K562 (cell line): Measurements from ENCODE around the gene FGF1. TPM values are rescaled to one million over a fixed set of nuclear protein-coding genes. Genes with fewer than 3 reads are reported as not detected.
A peak's percentile ranks its signal among the peaks of the same experiment; 100 is the strongest.

ENCODE experiments used
- BRF1 ChIP-seq: IDR thresholded peaks from 3 replicates; pipeline ENCODE4 v1.6.1; 2011; ENCODE audit warnings: borderline replicate concordance, mild to moderate bottlenecking; ENCODE audit not compliant: insufficient read length; ENCODE audit errors: extremely low read depth
- CREB1 ChIP-seq, 2 experiments: sonication (generic) in 1 of 2; formaldehyde crosslinking in 1 of 2; IDR thresholded peaks; 2 replicates each; pipeline versions ENCODE4 v1.6.1 to v1.8.0; 2012 to 2022; ENCODE audit warnings: inconsistent platforms in 1 of 2, mild to moderate bottlenecking in 1 of 2, missing genetic modification reagents in 1 of 2, moderate library complexity in 1 of 2
- HDAC1 ChIP-seq, 2 experiments: fragments of 450-650 bp; IDR thresholded peaks; 2 replicates each; pipeline ENCODE4 v1.6.1; 2016 to 2017; ENCODE audit warnings: inconsistent platforms in 1 of 2, mild to moderate bottlenecking in 1 of 2, moderate library complexity in 1 of 2
- HOXB6 ChIP-seq: fragments of 250-450 bp; sonication (Bioruptor Pico); IDR thresholded peaks from 2 replicates; pipeline ENCODE4 v1.5.1; 2022; ENCODE audit warnings: mild to moderate bottlenecking, borderline replicate concordance
- IRF2 ChIP-seq: sonication (generic); formaldehyde crosslinking; IDR thresholded peaks from 2 replicates; pipeline ENCODE4 v1.8.1; 2022; ENCODE audit warnings: mild to moderate bottlenecking, missing genetic modification reagents
- KLF16 ChIP-seq: IDR thresholded peaks from 2 replicates; pipeline ENCODE4 v1.6.1; 2016; ENCODE audit warnings: antibody characterized with exemption
- MTA3 ChIP-seq: fragments of 450-650 bp; formaldehyde crosslinking; IDR thresholded peaks from 2 replicates; pipeline ENCODE4 v1.6.1; 2017; ENCODE audit warnings: mild to moderate bottlenecking, borderline replicate concordance
- NR2C2 ChIP-seq, 2 experiments: fragments of 200-800 bp in 1 of 2; sonication (Bioruptor generic) in 1 of 2; sonication (generic) in 1 of 2; formaldehyde crosslinking in 1 of 2; IDR thresholded peaks; 2 replicates each; pipeline versions ENCODE4 v1.6.1 to v1.8.0; 2016 to 2022; ENCODE audit warnings: mild to moderate bottlenecking in 1 of 2, missing compliant biosample characterization in 1 of 2, missing genetic modification characterization in 1 of 2, missing genetic modification reagents in 1 of 2
- POLR2A ChIP-seq: fragments of 450-650 bp; conservative IDR thresholded peaks from 2 replicates; pipeline ENCODE4 v1.6.1; 2016
- POLR2AphosphoS2 ChIP-seq: IDR thresholded peaks from 2 replicates; pipeline ENCODE4 v1.6.1; 2012; ENCODE audit warnings: low read length, improper control_type of control experiment
- RAD21 ChIP-seq, 2 experiments: fragments of 250-450 bp in 1 of 2; fragments of 450-650 bp in 1 of 2; sonication (Bioruptor Pico) in 1 of 2; formaldehyde crosslinking in 1 of 2; IDR thresholded peaks in 1 of 2; conservative IDR thresholded peaks in 1 of 2; 2 replicates each; pipeline versions ENCODE4 v1.4.0 to v1.8.0; 2020 to 2022; ENCODE audit warnings: mild to moderate bottlenecking in 2 of 2, moderate library complexity in 1 of 2
- RB1 ChIP-seq: fragments of 450-650 bp; IDR thresholded peaks from 2 replicates; pipeline ENCODE4 v1.6.1; 2017; ENCODE audit warnings: low read depth, mild to moderate bottlenecking
- RBM17 ChIP-seq: fragments of 200-400 bp; formaldehyde crosslinking; IDR thresholded peaks from 2 replicates; pipeline ENCODE4 v1.6.1; 2017; ENCODE audit warnings: low read depth, mild to moderate bottlenecking, low read length, borderline replicate concordance
- TFAM ChIP-seq: fragments of 250-450 bp; sonication (Bioruptor Pico); conservative IDR thresholded peaks from 2 replicates; pipeline ENCODE4 v1.5.0; 2021; ENCODE audit warnings: mild to moderate bottlenecking, moderate library complexity
- ZFPM2 ChIP-seq: fragments of 250-450 bp; sonication (Bioruptor Pico); IDR thresholded peaks from 2 replicates; pipeline ENCODE4 v1.5.1; 2022; ENCODE audit warnings: mild to moderate bottlenecking
- ZNF133 ChIP-seq: fragments of 250-450 bp; sonication (Bioruptor Pico); IDR thresholded peaks from 2 replicates; pipeline ENCODE4 v1.4.0; 2020; ENCODE audit warnings: mild to moderate bottlenecking
- ZNF354B ChIP-seq: fragments of 250-450 bp; sonication (Bioruptor Pico); IDR thresholded peaks from 2 replicates; pipeline ENCODE4 v1.4.0; 2020
- ZNF444 ChIP-seq: fragments of 250-450 bp; sonication (Bioruptor Pico); IDR thresholded peaks from 2 replicates; pipeline ENCODE4 v1.4.0; 2020; ENCODE audit warnings: mild to moderate bottlenecking, moderate library complexity
- polyA plus RNA-seq, 8 experiments: library from polyadenylated mRNA; depleted of rRNA in 4 of 8; stranded (reverse) in 5 of 8; unstranded in 3 of 8; fragments of >200 nt; fragmentation: Nextera tagmentation in 2 of 8; fragmentation: Illumina TruSeq in 1 of 8; extraction: Ambion mirVana in 2 of 8; extraction: Trizol in 1 of 8; gene quantifications; 2 replicates each; pipeline versions ENCODE4 v1.2.1 to v1.2.3, GENCODE V29; 2011 to 2014; ENCODE audit warnings: inconsistent platforms in 1 of 8, missing spikeins in 1 of 8
- total RNA-seq, 7 experiments: library from RNA; depleted of rRNA in 6 of 7; stranded (reverse); fragments of >200 nt in 6 of 7; fragmentation: Illumina TruSeq in 2 of 7; extraction: Trizol in 2 of 7; gene quantifications; 2 replicates each; pipeline versions ENCODE4 v1.2.1 to v1.2.3, GENCODE V29; 2011 to 2021; ENCODE audit warnings: low replicate concordance in 1 of 7
- TF ChIP-seq, protein P1 (sequence below): fragments of 450-650 bp; IDR thresholded peaks from 2 replicates; pipeline ENCODE4 v1.7.1; 2018; ENCODE audit warnings: mild to moderate bottlenecking, low read depth; ENCODE audit not compliant: partially characterized antibody
- TF ChIP-seq, protein P2 (sequence below): fragments of 250-450 bp; sonication (Bioruptor Pico); IDR thresholded peaks from 2 replicates; pipeline ENCODE4 v1.5.0; 2021
- TF ChIP-seq, protein P3 (sequence below): fragments of 450-650 bp; IDR thresholded peaks from 2 replicates; pipeline ENCODE4 v1.6.1; 2017; ENCODE audit warnings: antibody characterized with exemption
- TF ChIP-seq, protein P4 (sequence below): sonication (generic); formaldehyde crosslinking; IDR thresholded peaks from 2 replicates; pipeline ENCODE4 v1.8.1; 2023; ENCODE audit warnings: mild to moderate bottlenecking, missing genetic modification reagents

FGF1 gene
- total and polyA plus RNA-seq, 9 of the 15 experiments (the other 6 are each of a cell fraction or from before 2014, with no cell fraction given), result not detected

DNA sequence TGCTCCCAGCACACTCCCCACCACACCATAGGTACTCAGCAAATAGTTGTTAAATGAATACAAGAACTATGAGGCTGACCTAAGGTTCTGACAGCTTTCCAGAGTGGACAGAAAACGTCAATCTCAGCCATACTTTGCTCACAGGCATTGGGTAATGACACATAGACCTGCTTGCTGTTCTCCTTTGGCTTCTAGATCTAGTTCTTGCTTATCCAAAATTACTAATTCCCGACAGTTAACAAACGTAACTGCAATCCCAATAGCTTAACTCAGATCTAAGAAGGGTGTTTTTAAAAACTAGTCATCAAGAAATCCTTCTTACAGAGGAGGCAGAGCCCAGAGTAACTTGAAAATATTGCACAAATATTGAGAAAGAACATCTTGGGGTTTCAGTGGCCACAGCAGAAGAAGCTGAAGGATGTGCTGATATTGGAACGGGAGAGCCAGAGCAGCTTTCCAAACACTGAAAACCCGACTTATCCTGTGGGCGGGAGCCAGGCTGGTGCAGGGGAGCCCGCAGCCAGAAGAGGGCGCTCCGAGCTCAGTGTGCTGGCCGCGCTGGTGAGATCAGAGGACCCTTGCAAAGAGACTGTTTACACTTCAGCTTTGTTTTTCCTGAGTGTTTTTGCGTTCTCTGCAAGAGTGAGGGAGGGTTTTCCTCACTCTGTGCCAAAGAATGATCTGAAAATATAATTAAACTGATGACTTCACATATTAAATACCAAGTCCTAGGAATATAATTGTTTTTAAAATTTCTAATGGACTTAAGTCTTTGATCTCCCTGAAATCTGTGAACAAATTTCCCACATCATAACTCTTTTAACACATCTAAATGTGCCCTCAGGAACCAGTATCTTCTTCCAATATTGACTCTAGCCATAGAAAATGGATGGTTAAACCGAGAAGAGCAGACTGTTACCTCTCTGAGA, 30.3 kb downstream of the FGF1 start (continued):
- TF ChIP-seq RBM17 (no peak), HDAC1 (IDR thresholded peaks at IDR 0.05) (no peak), RAD21 (CRISPR knock-in tag; conservative IDR thresholded peaks at IDR 0.05 in 1 of 2, IDR thresholded peaks at IDR 0.05 in 1 of 2) (peak; percentile 90 to 91), ZNF354B (CRISPR knock-in tag) (no peak), MTA3 (no peak), ZNF133 (CRISPR knock-in tag) (no peak), BRF1 (no peak), TFAM (CRISPR knock-in tag) (no peak), KLF16 (peak; percentile 36; the same call in 1 of the 2 replicates), IRF2 (no peak), HOXB6 (CRISPR knock-in tag) (no peak), POLR2AphosphoS2 (no peak), ZFPM2 (CRISPR knock-in tag) (no peak), ZNF444 (CRISPR knock-in tag) (no peak), NR2C2 (CRISPR knock-in tag; IDR thresholded peaks at IDR 0.05) (no peak), NR2C2 (tag; IDR thresholded peaks at IDR 0.05) (no peak), RB1 (peak; percentile 64), POLR2A (no peak), CREB1 (IDR thresholded peaks at IDR 0.05) (no peak), CREB1 (CRISPR knock-in tag; IDR thresholded peaks at IDR 0.05) (no peak)
- TF ChIP-seq, protein P1, sequence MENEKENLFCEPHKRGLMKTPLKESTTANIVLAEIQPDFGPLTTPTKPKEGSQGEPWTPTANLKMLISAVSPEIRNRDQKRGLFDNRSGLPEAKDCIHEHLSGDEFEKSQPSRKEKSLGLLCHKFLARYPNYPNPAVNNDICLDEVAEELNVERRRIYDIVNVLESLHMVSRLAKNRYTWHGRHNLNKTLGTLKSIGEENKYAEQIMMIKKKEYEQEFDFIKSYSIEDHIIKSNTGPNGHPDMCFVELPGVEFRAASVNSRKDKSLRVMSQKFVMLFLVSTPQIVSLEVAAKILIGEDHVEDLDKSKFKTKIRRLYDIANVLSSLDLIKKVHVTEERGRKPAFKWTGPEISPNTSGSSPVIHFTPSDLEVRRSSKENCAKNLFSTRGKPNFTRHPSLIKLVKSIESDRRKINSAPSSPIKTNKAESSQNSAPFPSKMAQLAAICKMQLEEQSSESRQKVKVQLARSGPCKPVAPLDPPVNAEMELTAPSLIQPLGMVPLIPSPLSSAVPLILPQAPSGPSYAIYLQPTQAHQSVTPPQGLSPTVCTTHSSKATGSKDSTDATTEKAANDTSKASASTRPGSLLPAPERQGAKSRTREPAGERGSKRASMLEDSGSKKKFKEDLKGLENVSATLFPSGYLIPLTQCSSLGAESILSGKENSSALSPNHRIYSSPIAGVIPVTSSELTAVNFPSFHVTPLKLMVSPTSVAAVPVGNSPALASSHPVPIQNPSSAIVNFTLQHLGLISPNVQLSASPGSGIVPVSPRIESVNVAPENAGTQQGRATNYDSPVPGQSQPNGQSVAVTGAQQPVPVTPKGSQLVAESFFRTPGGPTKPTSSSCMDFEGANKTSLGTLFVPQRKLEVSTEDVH, result no peak
- TF ChIP-seq, protein P2, sequence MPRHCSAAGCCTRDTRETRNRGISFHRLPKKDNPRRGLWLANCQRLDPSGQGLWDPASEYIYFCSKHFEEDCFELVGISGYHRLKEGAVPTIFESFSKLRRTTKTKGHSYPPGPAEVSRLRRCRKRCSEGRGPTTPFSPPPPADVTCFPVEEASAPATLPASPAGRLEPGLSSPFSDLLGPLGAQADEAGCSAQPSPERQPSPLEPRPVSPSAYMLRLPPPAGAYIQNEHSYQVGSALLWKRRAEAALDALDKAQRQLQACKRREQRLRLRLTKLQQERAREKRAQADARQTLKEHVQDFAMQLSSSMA (CRISPR knock-in tag), result no peak
- TF ChIP-seq, protein P3, sequence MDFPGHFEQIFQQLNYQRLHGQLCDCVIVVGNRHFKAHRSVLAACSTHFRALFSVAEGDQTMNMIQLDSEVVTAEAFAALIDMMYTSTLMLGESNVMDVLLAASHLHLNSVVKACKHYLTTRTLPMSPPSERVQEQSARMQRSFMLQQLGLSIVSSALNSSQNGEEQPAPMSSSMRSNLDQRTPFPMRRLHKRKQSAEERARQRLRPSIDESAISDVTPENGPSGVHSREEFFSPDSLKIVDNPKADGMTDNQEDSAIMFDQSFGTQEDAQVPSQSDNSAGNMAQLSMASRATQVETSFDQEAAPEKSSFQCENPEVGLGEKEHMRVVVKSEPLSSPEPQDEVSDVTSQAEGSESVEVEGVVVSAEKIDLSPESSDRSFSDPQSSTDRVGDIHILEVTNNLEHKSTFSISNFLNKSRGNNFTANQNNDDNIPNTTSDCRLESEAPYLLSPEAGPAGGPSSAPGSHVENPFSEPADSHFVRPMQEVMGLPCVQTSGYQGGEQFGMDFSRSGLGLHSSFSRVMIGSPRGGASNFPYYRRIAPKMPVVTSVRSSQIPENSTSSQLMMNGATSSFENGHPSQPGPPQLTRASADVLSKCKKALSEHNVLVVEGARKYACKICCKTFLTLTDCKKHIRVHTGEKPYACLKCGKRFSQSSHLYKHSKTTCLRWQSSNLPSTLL, result no peak
- TF ChIP-seq, protein P4, sequence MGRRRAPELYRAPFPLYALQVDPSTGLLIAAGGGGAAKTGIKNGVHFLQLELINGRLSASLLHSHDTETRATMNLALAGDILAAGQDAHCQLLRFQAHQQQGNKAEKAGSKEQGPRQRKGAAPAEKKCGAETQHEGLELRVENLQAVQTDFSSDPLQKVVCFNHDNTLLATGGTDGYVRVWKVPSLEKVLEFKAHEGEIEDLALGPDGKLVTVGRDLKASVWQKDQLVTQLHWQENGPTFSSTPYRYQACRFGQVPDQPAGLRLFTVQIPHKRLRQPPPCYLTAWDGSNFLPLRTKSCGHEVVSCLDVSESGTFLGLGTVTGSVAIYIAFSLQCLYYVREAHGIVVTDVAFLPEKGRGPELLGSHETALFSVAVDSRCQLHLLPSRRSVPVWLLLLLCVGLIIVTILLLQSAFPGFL, result no peak
